HG02885 (cell line): ENCODE results near the gene TUBAL3.

Source experiments
- ATAC-seq: cut with Tn5 transposase; IDR thresholded peaks from one replicate; pipeline ENCODE4 v1.9.1; 2021; ENCODE audit warnings: mild to moderate bottlenecking; ENCODE audit not compliant: unreplicated experiment, poor library complexity

Gene TUBAL3

DNA sequence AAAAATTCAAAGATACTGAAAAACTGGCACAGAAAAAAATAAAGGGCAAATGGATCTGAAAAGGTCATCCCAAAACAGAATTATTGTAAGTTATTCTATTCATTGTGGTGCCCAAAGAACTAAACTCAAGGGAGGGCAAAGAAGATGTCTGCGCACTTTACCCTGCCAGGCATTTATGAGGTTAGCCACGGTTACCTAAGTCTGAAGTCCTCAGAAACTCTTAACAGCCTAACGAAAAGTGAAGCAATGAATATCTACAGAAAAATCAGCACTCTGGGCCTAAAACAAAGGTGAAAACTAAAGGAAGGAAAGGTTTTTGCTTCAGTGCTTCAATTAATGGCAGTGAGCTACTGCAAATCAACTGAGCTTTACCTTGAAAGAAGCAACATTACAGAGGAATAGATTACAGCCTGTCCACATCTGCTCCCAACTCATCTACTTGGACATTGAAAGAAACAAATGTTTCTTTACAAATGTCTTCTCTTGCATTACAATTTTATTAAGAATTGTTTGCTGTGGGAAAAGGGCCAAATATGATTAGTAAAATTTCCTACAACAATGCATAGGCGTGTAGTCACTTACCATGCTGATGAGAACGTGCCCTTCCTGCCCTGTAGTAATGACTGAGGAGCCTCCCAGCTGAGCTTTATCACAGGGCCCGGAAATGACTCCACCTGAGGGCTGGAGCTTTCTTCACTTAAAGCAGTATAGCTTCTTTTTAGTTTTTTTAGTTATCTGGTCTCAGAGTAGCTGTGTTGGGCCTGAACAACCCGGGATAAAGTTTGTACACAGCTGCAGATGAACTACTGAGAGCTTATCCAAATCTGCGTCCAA is at the start of gene TUBAL3:
TSS of gene TUBAL3 (minus strand) at position 621 of the 834 bp plus-strand sequence. CDS start at position 585, 36 bp downstream.
- no peak for ATAC-seq

DNA sequence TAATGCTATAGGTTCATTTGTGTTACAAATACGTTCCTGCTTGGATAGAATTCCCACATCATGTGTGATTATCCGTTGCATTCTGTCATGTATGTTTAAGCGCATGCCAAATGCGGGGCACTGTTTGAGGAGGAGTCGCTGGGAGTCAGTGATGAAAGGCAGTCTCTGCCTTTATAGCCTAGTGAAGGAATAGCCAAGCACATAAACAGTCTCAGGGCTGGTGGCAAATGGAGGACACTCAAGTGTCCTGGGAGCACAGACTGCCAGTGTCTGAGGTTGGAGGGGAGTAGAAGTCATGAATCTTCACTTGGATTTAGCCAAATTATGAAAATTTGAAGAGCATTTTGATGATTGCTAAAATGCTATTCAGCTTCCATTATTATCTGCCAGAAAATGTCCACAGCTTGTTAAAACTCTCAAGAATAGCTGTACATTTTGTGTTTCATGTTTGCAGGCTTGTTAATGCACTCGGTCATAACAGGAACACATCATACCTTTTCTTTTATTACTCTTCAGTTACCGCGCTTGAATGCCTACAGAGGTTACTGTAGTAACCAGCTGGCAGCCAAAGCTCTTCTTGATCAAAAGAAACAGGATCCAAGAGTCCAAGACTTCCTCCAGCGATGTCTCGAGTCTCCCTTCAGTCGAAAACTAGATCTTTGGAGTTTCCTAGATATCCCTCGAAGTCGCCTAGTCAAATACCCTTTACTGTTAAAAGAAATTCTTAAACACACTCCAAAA is 49.3 kb upstream of the TUBAL3 start:
- ATAC-seq: no peak

DNA sequence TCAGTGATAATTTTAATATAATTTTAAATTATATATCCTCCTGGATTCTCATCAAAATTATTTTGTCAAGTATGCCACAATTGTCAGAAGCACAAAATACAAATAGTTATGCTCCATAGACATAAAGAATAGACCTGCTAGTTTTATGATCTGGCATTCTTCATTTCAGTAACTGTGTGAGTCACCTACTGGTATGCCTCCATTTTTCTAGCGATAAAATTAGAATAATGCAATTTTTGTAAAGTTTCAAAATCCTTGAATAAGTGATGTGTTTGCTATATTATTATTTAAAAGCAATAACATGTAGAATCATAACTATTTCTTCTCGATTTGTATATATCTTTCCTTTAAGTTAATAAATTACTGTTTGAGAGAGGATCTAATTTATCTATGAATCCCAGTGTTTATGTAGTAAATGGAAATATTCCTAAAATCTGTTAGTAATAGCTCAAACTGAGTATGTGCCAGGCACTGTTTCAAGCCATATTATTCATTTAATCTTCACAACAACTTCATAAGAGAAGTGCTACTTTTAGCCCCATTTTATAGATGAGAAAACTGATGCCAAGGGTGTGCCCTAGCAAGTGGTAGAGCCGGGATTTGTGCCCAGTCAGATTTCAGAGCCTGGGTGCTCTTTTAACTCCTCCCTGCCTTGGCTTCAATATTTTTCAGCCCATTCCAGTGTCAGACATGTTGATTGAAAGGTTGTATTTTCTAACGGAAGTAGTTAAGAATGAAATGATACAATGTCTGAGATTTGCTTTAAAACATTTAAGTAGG is 46.2 kb upstream of the TUBAL3 start:
- no peak for ATAC-seq

DNA sequence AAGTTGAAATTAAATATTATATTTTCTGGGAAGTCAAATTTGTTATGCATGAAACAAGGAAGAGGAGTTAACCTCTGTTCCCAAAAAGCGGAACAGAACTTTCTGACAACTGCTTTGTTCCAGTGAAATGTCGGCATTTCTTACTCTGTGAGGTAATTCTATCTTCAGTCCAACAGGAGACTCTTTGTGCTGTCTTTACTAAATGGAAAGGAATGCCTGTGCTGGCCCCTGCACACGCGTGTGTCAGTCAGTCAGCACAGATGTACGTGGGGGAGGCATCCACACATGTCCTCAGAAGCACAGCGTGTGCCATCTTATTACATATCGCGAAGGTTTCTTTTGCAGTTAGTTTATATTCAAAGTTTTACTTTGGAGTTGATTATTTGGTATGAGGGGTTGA is 45.2 kb upstream of the TUBAL3 start:
- ATAC-seq: no peak

DNA sequence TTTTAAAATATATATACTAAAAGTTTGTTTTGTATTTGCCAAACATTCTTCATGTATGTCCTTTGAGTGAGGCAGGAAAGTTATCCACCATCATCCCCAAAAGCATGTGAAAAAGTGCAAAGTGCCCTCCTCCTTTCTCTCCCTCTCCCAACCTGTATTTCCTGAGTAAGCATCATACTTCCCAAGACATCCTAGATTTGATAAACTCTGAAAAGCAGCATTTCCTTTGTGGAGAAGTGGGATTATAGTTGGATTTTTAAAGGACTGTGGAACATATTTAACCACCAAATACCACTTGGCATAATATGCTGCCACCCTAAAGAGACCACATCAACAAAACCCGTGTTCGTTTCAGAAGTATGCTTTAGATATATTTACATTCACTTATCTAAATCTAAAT is 44.6 kb upstream of the TUBAL3 start:
- ATAC-seq: no peak

DNA sequence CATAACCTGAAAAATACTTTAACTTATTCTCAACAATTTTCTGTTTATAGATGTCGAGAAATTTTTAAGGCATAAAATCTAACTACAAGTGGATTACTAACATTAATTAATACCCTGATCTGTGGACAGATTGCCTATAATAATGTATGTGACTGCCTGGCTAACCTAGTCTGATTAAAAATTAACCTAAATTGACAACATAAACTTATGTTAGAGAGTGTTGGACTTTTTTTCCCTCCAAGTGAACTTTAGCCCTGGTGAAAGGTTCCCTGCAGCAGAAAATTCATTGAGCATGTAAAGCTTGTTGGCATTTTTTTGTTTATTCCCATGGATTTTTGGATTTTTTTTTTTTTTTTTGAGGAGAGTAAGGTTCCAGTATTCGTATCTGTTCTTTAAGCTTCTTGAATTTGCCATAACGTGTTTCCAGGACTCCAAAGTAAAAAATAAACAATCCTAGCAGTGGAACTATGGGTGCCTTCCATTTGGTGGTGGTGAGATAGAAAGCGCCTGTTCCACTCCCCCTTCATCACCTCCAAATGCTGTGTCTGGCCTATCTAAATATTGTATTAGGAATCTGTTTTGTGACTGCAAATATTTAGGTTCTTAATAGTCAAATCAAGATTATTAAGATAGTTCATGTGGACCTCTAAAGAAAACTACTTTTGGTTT is 43.8 kb upstream of the TUBAL3 start:
- ATAC-seq: no peak

DNA sequence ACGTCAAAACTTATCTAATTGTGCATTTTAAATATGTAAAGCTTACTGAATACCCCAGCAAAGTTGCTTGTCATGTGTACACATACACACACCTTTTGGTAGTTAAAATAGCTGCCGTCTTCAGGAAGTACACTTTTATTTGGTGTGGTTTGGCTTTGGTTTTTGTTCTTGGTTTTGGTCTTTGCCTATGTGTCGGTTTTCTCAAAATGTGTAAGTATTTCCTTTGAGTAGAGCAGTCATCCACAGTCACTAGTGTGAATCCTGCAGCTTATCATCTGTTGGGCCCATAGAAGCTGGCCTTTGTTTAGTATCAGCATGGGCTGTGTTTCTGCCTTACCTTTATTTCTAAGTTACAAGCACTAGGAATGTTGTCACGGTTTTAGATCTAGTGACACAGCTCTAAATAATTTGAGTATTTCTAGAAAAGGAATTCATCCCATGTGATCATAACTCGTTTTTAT is 43.0 kb upstream of the TUBAL3 start:
- peak; percentile 72 for ATAC-seq

DNA sequence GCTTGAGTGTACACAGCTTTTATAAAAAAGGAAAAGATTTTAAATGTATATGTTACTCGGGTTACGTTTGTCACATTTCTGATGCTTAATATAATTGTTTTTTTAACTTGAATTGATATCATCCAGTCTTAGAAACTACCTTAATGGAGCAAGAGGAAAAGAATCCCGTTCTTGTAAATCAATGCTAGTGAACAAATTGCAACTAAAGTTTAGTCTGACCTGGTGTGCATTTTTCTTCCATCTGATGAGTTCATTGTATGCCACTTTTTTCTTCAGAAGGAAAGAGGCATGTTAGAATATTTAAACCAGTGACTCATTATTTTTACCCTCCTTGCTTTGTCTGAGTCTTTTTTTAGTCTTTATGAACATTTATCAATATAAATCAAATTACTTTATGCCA is 42.4 kb upstream of the TUBAL3 start:
- no peak for ATAC-seq

DNA sequence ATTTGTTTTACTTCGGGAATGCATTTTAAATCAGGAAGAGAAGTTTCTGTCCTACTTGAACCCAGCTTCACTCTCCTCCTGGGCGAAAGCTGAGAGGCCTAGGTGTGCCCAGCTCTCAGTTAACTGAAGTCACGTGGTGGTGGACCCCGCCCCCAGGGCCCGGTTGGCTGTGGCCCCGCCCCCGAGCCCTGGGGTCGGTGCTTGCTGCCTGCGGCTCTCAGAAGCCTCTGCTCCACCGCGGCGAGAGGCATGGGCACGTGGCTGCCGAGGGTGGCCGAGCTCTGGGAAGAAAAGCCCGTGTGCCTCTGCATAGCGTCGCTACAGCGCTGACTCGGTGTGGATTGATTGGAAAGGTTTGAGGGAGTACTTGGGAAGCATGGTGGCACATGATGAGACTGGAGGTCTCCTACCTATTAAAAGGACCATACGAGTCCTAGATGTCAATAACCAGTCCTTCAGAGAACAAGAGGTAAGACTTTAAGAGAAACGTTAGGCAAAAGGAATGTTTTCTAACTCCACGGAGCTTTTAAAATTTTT is 41.8 kb upstream of the TUBAL3 start:
- ATAC-seq: no peak

DNA sequence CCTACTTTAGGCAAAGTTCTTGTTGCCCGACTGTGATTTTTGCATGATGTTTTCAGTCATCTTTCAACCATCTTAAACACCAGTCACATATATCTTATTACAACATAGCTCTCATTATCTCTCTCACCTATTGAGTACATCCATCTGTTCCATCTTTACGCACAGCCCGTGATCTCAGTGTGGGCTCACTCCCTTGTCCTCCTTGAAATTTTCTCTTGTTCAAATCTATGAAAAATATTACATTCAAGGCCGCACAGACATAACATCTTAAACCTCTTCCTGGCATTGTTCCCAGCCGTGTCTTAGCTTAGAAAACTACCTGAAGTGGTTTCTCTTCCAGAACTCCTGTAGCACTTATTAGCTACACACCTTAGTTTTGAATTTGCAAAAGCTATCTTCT is 40.4 kb upstream of the TUBAL3 start:
- ATAC-seq: no peak

DNA sequence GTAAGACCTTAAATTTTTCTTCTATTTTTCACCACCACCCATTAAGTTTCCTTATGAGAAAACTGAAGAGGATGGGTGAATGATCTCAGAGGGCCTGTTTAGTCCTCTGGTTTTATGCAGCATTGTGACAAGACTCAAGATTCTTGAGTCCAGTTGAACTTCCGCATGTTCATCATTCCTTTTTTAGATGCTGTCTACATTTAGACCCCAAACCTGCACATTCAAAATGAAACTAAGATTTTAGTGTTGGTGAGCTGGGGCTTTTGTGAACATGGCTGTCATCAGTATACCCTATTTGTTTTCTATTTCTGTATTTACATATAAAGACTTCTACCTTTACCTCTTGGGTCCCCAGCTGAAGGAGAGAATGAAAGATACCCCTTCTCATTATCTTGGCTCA is 38.8 kb upstream of the TUBAL3 start:
- peak; percentile 83 for ATAC-seq

DNA sequence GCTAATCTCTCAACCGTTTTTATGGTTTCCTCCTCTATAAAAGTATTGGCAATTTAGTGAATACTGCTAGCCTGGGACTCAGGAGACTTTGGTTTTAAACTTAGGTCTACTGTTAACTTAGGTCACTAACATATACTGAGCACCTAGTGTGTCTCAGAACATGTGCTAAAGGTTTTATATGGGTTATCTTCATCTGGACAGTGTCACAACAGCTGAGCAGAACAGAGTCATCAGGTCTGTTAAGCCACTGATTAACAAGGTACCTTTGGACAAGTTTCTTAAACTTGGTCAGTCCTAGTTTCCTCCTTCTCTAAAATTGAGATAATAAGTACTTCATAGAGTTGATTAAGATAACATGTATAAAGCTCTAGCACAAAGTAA is 38.4 kb upstream of the TUBAL3 start:
- ATAC-seq: peak; percentile 9

DNA sequence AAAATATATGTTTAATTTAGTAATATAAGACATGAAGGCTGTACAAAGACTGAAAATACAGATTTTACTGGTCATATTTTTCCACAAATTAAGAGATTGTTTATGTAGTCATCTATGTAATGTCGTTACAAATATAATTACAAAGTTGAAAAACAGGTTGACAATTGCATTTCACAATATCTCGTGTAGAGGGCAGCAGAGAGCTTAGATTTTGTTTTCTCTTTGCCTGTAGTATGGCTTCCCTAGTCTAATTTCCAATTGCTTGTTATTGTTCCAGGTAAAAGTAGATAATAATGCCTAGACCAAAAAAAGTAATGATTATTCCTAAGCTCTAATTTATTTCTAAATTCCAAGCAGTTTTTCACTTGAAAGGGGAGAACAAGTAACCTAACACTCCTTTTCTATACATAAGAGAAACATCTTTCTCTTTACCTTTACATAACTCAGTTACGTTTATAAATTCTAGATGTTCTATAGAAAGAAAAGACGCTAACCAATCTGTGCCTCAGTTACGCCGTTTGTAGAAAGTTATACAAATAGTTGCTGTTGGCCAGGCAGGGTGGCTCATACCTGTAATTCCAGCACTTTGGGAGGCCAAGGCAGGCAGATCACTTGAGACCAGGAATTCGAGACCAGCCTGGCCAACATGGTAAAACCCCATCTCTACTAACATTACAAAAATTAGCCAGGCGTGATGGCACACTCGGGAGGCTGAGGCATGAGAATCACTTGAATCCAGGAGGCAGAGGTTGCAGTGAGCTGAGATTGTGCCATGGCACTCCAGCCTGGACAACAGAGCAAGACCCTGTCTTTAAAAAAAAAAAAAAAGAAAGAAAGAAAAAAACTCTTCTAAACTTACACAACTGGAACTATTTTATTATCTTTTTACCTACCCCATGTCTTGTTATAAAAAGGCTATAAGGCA is 37.7 kb upstream of the TUBAL3 start:
- ATAC-seq: no peak

DNA sequence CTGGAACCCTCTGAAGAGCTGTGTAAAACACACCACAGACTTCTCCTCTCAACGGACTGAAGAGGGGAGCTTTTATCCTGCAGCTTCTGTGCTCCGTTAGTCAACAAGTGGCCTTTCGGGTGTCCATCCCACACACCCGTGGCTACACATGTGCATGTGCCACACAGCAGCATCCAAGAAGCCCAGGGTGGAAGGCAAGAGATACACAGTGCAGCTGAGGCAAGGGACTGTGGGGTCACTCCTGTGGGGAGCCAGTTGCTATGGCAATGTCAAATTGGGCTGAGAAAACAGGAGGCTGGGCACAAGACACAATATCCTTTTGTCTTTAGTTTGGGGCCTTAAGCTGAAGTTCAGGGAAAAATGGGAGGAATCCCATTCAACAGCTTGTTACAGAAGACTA is 36.5 kb upstream of the TUBAL3 start:
- no peak for ATAC-seq

DNA sequence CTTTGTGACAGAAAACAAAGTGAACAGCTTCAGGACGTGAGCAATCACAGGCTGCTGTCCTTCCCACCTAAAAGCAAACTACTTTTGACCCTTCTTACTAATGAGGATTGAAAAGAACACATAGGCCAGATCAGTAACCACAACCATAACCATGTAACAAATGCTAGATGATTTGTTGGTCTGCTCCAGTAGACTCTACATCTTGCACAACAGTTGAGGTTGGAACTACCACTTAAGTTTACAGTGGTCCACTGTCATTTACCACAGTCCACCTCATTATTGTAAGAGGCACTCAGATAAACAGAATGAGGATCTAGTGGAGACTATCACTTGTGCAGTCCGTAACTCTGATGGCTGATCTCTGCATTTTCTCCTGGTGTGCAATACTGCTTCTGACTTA is 35.6 kb upstream of the TUBAL3 start:
- ATAC-seq: no peak

DNA sequence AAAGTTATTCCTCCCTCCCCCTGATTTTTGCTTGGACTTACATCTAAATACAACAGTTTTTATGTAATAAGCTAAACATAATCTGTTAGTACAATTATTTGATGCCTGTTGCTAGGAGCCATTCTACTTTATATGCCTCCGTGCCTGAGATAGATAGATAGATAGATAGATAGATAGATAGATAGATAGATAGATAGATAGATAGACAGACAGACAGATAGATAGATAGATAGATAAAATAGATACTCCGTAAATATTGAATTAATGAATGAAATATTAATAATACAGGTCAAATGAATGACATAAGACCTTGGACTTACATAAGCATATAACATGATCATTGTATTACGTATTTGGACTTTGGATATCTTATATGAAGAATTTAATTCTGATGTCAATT is 30.7 kb upstream of the TUBAL3 start:
- no peak for ATAC-seq

DNA sequence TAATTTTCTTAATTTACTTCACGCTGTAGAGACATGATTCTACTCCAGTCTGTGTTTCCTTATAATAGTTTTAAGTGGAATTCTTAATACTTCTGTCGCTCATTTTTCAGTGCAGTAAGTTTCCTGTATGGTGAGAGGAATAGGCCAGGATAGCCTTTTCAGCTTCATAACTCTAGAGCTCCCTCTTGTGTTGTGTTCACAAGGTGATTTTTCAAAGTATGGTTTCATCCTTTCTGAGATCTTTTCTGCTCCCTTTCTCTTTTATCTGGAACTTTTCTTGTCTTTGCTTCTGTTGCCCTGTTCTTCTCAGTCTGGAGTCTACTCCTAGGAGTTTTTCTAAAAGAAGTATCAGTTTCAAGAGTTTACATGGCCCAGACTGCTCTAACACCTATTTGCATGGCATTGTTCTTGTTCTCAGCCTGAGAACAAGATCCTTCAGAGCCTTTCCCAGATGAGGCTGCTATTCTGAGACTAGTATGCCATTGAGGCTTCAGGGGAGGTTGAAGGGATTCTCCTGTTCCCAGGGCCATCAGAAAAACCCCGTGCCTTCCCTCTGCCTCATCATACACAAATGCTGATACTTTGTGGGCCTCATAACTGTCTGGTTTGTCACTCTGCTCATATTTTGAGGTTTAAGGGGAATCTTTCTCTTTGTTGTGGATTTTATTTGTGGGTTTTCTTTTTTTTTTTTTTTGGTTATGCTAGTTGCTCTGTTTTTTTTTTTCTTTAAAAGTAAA is 29.6 kb upstream of the TUBAL3 start:
- peak; percentile 65 for ATAC-seq

DNA sequence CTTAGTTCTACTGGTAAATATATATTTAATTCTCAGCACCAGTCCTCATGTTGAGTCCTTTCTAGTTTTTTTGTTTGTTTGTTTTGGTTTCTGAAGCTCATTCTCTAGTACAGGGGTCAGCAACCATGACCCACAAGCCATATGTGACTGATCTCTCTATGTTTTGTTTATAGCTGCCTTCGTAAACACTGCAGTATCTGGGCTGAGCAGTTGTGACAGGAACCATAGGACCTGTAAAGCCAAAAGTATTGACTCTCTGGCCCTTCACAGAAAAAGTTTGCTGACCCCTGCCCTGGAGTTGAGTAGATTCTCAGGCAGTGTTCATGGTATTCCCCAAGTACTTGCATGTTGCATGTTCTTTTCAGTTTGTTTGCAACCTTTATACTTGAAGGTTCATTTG is 28.6 kb upstream of the TUBAL3 start:
- ATAC-seq: no peak
